Tibial nerve (tissue), 4 donors: ENCODE measurements around the gene ZSCAN5B. TPM values are rescaled to one million over a fixed set of nuclear protein-coding genes. Genes with fewer than 3 reads are reported as not detected.

Experiments used
- DNase-seq, 2 donors: peaks; one replicate each; pipeline ENCODE4 v3.0.0-alpha.2; 2019; ENCODE audit warnings: low spot score in 2 of 2
- H3K27ac ChIP-seq, 4 donors: fragments of 200-600 bp; sonication (generic) in 3 of 4; one replicate each; pipeline ENCODE4 v1.5.1; 2017 to 2019; ENCODE audit warnings: mild to moderate bottlenecking in 1 of 4
- H3K27me3 ChIP-seq, 2 donors: fragments of 200-600 bp; sonication (generic) in 1 of 2; one replicate each; pipeline versions ENCODE4 v1.5.1 to v1.6.0; 2017 to 2019
- H3K36me3 ChIP-seq, 3 donors: fragments of 200-600 bp; sonication (generic); one replicate each; pipeline ENCODE4 v1.5.1; 2018 to 2019
- H3K4me1 ChIP-seq, 4 donors: fragments of 200-600 bp; sonication (generic) in 3 of 4; one replicate each; pipeline ENCODE4 v1.5.1; 2017 to 2019
- H3K4me3 ChIP-seq, 4 donors: fragments of 200-600 bp; sonication (generic) in 3 of 4; one replicate each; pipeline ENCODE4 v1.5.1; 2017 to 2019; ENCODE audit warnings: mild to moderate bottlenecking in 1 of 4, moderate library complexity in 1 of 4
- H3K9me3 ChIP-seq, 4 donors: fragments of 200-600 bp; sonication (generic) in 3 of 4; one replicate each; pipeline ENCODE4 v1.5.1; 2017 to 2019
- CTCF ChIP-seq, 5 experiments: fragments of 200-600 bp in 3 of 5; fragments of 450-650 bp in 2 of 5; sonication (generic) in 3 of 5; IDR thresholded peaks; one replicate each; pipeline ENCODE4 v1.5.1; 2016 to 2019; ENCODE audit warnings: antibody characterized with exemption in 5 of 5, mild to moderate bottlenecking in 3 of 5, moderate library complexity in 2 of 5
- EP300 ChIP-seq, 2 donors: sonication (generic); formaldehyde crosslinking; IDR thresholded peaks; one replicate each; pipeline ENCODE4 v1.6.1; 2017; ENCODE audit warnings: antibody characterized with exemption in 2 of 2, mild to moderate bottlenecking in 1 of 2
- POLR2A ChIP-seq, 2 donors: fragments of 450-650 bp; IDR thresholded peaks; one replicate each; pipeline ENCODE4 v1.6.1; 2017; ENCODE audit warnings: antibody characterized with exemption in 2 of 2, mild to moderate bottlenecking in 2 of 2, moderate library complexity in 2 of 2
- WGBS, 2 donors: methylation state at CpG; one replicate each; pipeline ENCODE4 v1.1.5; 2018; 5-methylcytosine and 5-hydroxymethylcytosine counted together
- total RNA-seq, 4 donors: library from RNA; depleted of rRNA; stranded (reverse); fragments of >200 nt; gene quantifications; one replicate each; pipeline ENCODE4 v1.1.0, GENCODE V29; 2016

Gene ZSCAN5B
- total RNA-seq, 4 donors from 2014 or later = not detected

GRCh38 chr19:56148096-56148495 is 49.5 kb downstream of the ZSCAN5B start:
- WGBS, 2 donors = 94 to 95% methylated on average over 15 of the region's 15 CpGs
- no peak overlapping the region for H3K4me3 ChIP-seq

GRCh38 chr19:56147307-56147706 is 50.3 kb downstream of the ZSCAN5B start:
- H3K9me3 ChIP-seq = no peaks in the 10 kb centered on the region
- 89 to 94% methylated on average over 22 of the region's 22 CpGs for WGBS, 2 donors
- no peak overlapping the region for H3K27ac ChIP-seq
- no peak overlapping the region for H3K4me3 ChIP-seq
- no peak for TF ChIP-seq POLR2A (IDR thresholded peaks at IDR 0.05)
- TF ChIP-seq CTCF (IDR thresholded peaks at IDR 0.05) = no peak
- no peak for TF ChIP-seq EP300 (IDR thresholded peaks at IDR 0.05)
- H3K36me3 ChIP-seq = peaks cover 0 to 46% (median 21%) of the 10 kb centered on the region in 3 donors
- peaks cover 0 to 18% (median 2%) of the 10 kb centered on the region in 4 donors for H3K4me1 ChIP-seq
- no peaks in the 10 kb centered on the region for H3K27me3 ChIP-seq
- no peak for DNase-seq

More at GRCh38 chr19:56148096-56148495, 49.5 kb downstream of the ZSCAN5B start:
- TF ChIP-seq POLR2A (IDR thresholded peaks at IDR 0.05) (no peak), EP300 (IDR thresholded peaks at IDR 0.05) (no peak), CTCF (IDR thresholded peaks at IDR 0.05) (no peak)
- Histone ChIP-seq H3K36me3 (peaks cover 0 to 46% (median 21%) of the 10 kb centered on the region in 3 donors), H3K4me1 (peaks cover 0 to 10% (median 0%) of the 10 kb centered on the region in 4 donors), H3K27me3 (no peaks in the 10 kb centered on the region), H3K27ac (no peak overlapping the region), H3K9me3 (no peaks in the 10 kb centered on the region)
- no peak for DNase-seq

- no peak overlapping the region for H3K4me3 ChIP-seq
- no peaks in the 10 kb centered on the region for H3K27me3 ChIP-seq
- no peak overlapping the region for H3K27ac ChIP-seq
- 96 to 97% methylated on average over 20 to 31 of the region's 31 CpGs for WGBS, 2 donors
- H3K36me3 ChIP-seq = peaks cover 0 to 46% (median 21%) of the 10 kb centered on the region in 3 donors
- no peak for DNase-seq
- H3K4me1 ChIP-seq = peaks cover 0 to 22% (median 4%) of the 10 kb centered on the region in 4 donors
- no peaks in the 10 kb centered on the region for H3K9me3 ChIP-seq
- no peak for TF ChIP-seq POLR2A (IDR thresholded peaks at IDR 0.05)
- no peak for TF ChIP-seq EP300 (IDR thresholded peaks at IDR 0.05)
- TF ChIP-seq CTCF (IDR thresholded peaks at IDR 0.05) = no peak
Observed at GRCh38 chr19:56146904-56147303, 50.7 kb downstream of the ZSCAN5B start.

GRCh38 chr19:56145698-56146097 is 51.9 kb downstream of the ZSCAN5B start:
- 91 to 93% methylated on average over 10 of the region's 10 CpGs for WGBS, 2 donors
- Histone ChIP-seq H3K27me3 (no peaks in the 10 kb centered on the region), H3K36me3 (peaks cover 0 to 46% (median 21%) of the 10 kb centered on the region in 3 donors)

More at GRCh38 chr19:56145698-56146097, 51.9 kb downstream of the ZSCAN5B start:
- H3K4me1 ChIP-seq = peaks cover 0 to 26% (median 6%) of the 10 kb centered on the region in 4 donors
- no peak overlapping the region for H3K27ac ChIP-seq
- TF ChIP-seq CTCF (IDR thresholded peaks at IDR 0.05) (no peak), POLR2A (IDR thresholded peaks at IDR 0.05) (no peak), EP300 (IDR thresholded peaks at IDR 0.05) (no peak)
- DNase-seq = no peak
- H3K9me3 ChIP-seq = no peaks in the 10 kb centered on the region
- no peak overlapping the region for H3K4me3 ChIP-seq
